K562 (cell line): ENCODE data around the gene SERPINE1.

Experiments used
- ATF7 ChIP-seq: fragments of 450-650 bp; IDR thresholded peaks from 2 replicates; pipeline ENCODE4 v1.7.1; 2014; ENCODE audit warnings: mild to moderate bottlenecking, moderate library complexity
- ETS1 ChIP-seq: conservative IDR thresholded peaks from 2 replicates; pipeline ENCODE4 v1.6.1; 2011; ENCODE audit warnings: low read depth, mild to moderate bottlenecking, low read length; ENCODE audit not compliant: control insufficient read depth
- EZH2 ChIP-seq: IDR thresholded peaks from 2 replicates; pipeline ENCODE4 v1.6.1; 2012; ENCODE audit warnings: low read depth, mild to moderate bottlenecking, inconsistent platforms, low read length, borderline replicate concordance
- GABPA ChIP-seq: fragments of 200-800 bp; sonication (Bioruptor generic); conservative IDR thresholded peaks from 2 replicates; pipeline ENCODE4 v1.6.1; 2016; ENCODE audit warnings: low read depth, missing genetic modification characterization, missing compliant biosample characterization
- GATAD2A ChIP-seq: fragments of 450-650 bp; IDR thresholded peaks from 2 replicates; pipeline ENCODE4 v1.6.1; 2017
- HEY1 ChIP-seq: fragments of 250-450 bp; sonication (Bioruptor Pico); IDR thresholded peaks from 2 replicates; pipeline ENCODE4 v1.5.0; 2020; ENCODE audit warnings: mild to moderate bottlenecking, moderate library complexity, borderline replicate concordance
- NR1H2 ChIP-seq: sonication (generic); formaldehyde crosslinking; IDR thresholded peaks from 2 replicates; pipeline ENCODE4 v1.4.0; 2020; ENCODE audit warnings: mild to moderate bottlenecking, missing genetic modification reagents
- POLR2A ChIP-seq: fragments of 450-650 bp; conservative IDR thresholded peaks from 2 replicates; pipeline ENCODE4 v1.6.1; 2016
- RBM17 ChIP-seq: fragments of 200-400 bp; formaldehyde crosslinking; IDR thresholded peaks from 2 replicates; pipeline ENCODE4 v1.6.1; 2017; ENCODE audit warnings: low read depth, mild to moderate bottlenecking, low read length, borderline replicate concordance
- SMC3 ChIP-seq: conservative IDR thresholded peaks from 2 replicates; pipeline ENCODE4 v1.6.1; 2011; ENCODE audit warnings: low read depth, low read length, improper control_type of control experiment; ENCODE audit not compliant: insufficient read depth
- TCF3 ChIP-seq: sonication (generic); formaldehyde crosslinking; IDR thresholded peaks from 2 replicates; pipeline ENCODE4 v1.4.0; 2020; ENCODE audit warnings: mild to moderate bottlenecking, missing genetic modification reagents
- TCF7L2 ChIP-seq: fragments of 150-350 bp; IDR thresholded peaks from 2 replicates; pipeline ENCODE4 v1.6.1; 2016; ENCODE audit warnings: low read depth, mild to moderate bottlenecking, low read length, moderate library complexity
- ZNF766 ChIP-seq: fragments of 200-800 bp; sonication (Bioruptor generic); conservative IDR thresholded peaks from 2 replicates; pipeline ENCODE4 v1.6.1; 2016; ENCODE audit warnings: missing genetic modification characterization, missing compliant biosample characterization
- ZNF780A ChIP-seq: fragments of 250-450 bp; sonication (Bioruptor Pico); IDR thresholded peaks from 2 replicates; pipeline ENCODE4 v1.5.0; 2021; ENCODE audit warnings: mild to moderate bottlenecking

- TF ChIP-seq TCF7L2 (no peak), GABPA (tag) (no peak), EZH2 (no peak), POLR2A (no peak), ATF7 (no peak), ZNF766 (no peak), ETS1 (no peak), NR1H2 (CRISPR knock-in tag) (no peak), GATAD2A (no peak), ZNF780A (CRISPR knock-in tag) (no peak), TCF3 (CRISPR knock-in tag) (no peak), HEY1 (no peak), SMC3 (no peak), RBM17 (no peak)
These were observed 37.0 kb upstream of the SERPINE1 start for GRCh38 chr7:101089876-101090275.
